ENCODE results near the gene SNX22.

DNA sequence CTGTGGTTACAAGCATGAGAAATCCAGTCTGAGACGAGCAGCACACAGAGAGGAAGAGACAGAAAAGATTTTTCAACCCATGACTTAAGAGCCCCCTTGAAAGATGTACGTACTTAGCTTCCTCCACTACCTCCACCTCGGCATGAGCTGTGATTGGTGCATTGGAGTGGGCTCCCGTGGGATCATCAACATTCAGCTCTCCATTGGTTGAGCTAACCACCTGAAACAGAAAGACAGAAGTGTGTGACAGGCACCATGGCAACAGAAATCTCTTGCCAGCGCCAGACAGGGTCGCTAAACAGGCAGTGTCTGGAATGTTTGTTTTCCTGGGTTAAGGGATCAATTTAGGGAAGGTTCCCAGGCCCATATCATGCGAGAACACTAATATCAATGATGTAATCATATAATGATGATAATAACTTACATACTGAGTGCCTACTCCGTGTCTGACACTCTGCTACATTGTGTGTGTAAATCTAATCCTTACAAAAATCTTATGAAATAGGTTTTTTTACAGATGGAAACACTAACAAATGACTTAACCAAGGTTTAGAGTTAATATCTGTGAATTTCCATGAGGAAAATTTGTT lies 28.8 kb downstream of the SNX22 start:
- TF ChIP-seq ZNF274 (IDR thresholded peaks at IDR 0.05; ENCODE audit: low read depth, low read length) (no peak), SUZ12 (IDR thresholded peaks at IDR 0.05; ENCODE audit: extremely low read depth, insufficient read depth, insufficient read length) (no peak), YY1 (IDR thresholded peaks at IDR 0.05; ENCODE audit: insufficient read depth, insufficient read length) (no peak)

Measured in NT2/D1 (cell line).